HEK293 (cell line): ENCODE measurements around the gene TM7SF2.

ENCODE experiments used
- SETDB1 ChIP-seq: IDR thresholded peaks from one replicate; pipeline ENCODE4 v1.6.1; 2017; ENCODE audit warnings: mild to moderate bottlenecking, low read length, moderate library complexity, mixed read lengths; ENCODE audit not compliant: insufficient read length
- ZNF292 ChIP-seq: fragments of 450-650 bp; formaldehyde crosslinking; IDR thresholded peaks from 2 replicates; pipeline ENCODE4 v1.5.1; 2016; ENCODE audit warnings: low read depth, missing biosample characterization, missing genetic modification characterization, borderline replicate concordance
- ZNF302 ChIP-seq: fragments of 450-650 bp; formaldehyde crosslinking; IDR thresholded peaks from 2 replicates; pipeline ENCODE4 v1.5.1; 2016; ENCODE audit warnings: missing biosample characterization, missing genetic modification characterization, low read depth
- ZNF513 ChIP-seq: fragments of 450-650 bp; IDR thresholded peaks from 2 replicates; pipeline ENCODE4 v1.5.1; 2018; ENCODE audit warnings: missing biosample characterization, missing genetic modification characterization
- ZNF544 ChIP-seq: fragments of 450-650 bp; formaldehyde crosslinking; IDR thresholded peaks from 2 replicates; pipeline ENCODE4 v1.5.0; 2017; ENCODE audit warnings: missing biosample characterization, missing genetic modification characterization

- no peak for TF ChIP-seq ZNF513 (tag by site-specific recombination)
- no peak for TF ChIP-seq ZNF302 (tag by site-specific recombination)
- no peak for TF ChIP-seq ZNF544 (tag by site-specific recombination)
- no peak for TF ChIP-seq SETDB1
- no peak for TF ChIP-seq ZNF292 (tag by site-specific recombination)
Observed at GRCh38 chr11:65107751-65108468, 3.8 kb upstream of the TM7SF2 start.
